SK-N-SH (cell line): ENCODE results near the gene FAM20C. TPM values are rescaled to one million over a fixed set of nuclear protein-coding genes. Genes with fewer than 3 reads are reported as not detected.

ENCODE experiments used
- CTCF ChIA-PET: fragments of 300-600, 350-600 bp; formaldehyde crosslinking; extraction: SDS; loops from one replicate; lab custom pipeline; 2021; lab: Yijun Ruan, JAX
- POLR2A ChIA-PET: fragments of 350-600 bp; sonication (Branson Sonifier 250); formaldehyde crosslinking; extraction: SDS; loops from one replicate; lab custom pipeline; 2020; ENCODE audit warnings: antibody characterized with exemption, inconsistent platforms; lab: Yijun Ruan, JAX
- DNase-seq: peaks from one replicate; pipeline ENCODE4 v3.0.0; 2012
- H2AFZ ChIP-seq: fragments of 200-600 bp; sonication (generic); 2 replicates; pipeline ENCODE4 v1.8.1; 2016; ENCODE audit warnings: antibody characterized with exemption, mild to moderate bottlenecking, low read depth
- H3F3A ChIP-seq: fragments of 200-600 bp; sonication (generic); replicated peaks from 2 replicates; pipeline ENCODE3; 2016; ENCODE audit warnings: antibody characterized with exemption, mild to moderate bottlenecking; ENCODE audit not compliant: insufficient read depth
- H3K27ac ChIP-seq, 2 experiments: fragments of 200-500 bp in 1 of 2; fragments of 200-600 bp in 1 of 2; sonication (Bioruptor generic) in 1 of 2; sonication (generic), shearing (Covaris generic) in 1 of 2; 2 replicates each; pipeline versions ENCODE4 v1.5.1 to v1.6.1; 2014 to 2016; ENCODE audit warnings: low read depth in 2 of 2, inconsistent platforms in 1 of 2, low read length in 1 of 2, mild to moderate bottlenecking in 1 of 2, mixed read lengths in 1 of 2
- H3K27me3 ChIP-seq: fragments of 200-600 bp; sonication (generic), shearing (Covaris generic); 2 replicates; pipeline ENCODE4 v1.6.1; 2016; ENCODE audit warnings: mixed run types; ENCODE audit not compliant: insufficient read depth
- H3K36me3 ChIP-seq, 2 experiments: fragments of 200-500 bp in 1 of 2; fragments of 200-600 bp in 1 of 2; sonication (Bioruptor generic) in 1 of 2; sonication (generic) in 1 of 2; replicated peaks in 1 of 2; 2 replicates each; pipeline versions ENCODE3 to v1.5.1; 2014 to 2016; ENCODE audit warnings: low read length in 1 of 2, mild to moderate bottlenecking in 1 of 2; ENCODE audit not compliant: insufficient read depth in 2 of 2, control insufficient read depth in 1 of 2
- H3K4me1 ChIP-seq, 2 experiments: fragments of 200-500 bp in 1 of 2; fragments of 200-600 bp in 1 of 2; sonication (Bioruptor generic) in 1 of 2; sonication (generic), shearing (Covaris generic) in 1 of 2; 2 replicates each; pipeline versions ENCODE4 v1.5.1 to v1.6.1; 2014 to 2016; ENCODE audit warnings: low read depth in 1 of 2, low read length in 1 of 2, mixed run types in 1 of 2; ENCODE audit not compliant: insufficient read depth in 2 of 2, control insufficient read depth in 1 of 2
- H3K4me2 ChIP-seq: fragments of 200-600 bp; sonication (generic), shearing (Covaris generic); 2 replicates; pipeline ENCODE4 v1.6.1; 2017; ENCODE audit warnings: mixed run types
- H3K4me3 ChIP-seq, 2 experiments: fragments of 200-500 bp in 1 of 2; fragments of 200-600 bp in 1 of 2; sonication (Bioruptor generic) in 1 of 2; sonication (generic), shearing (Covaris generic) in 1 of 2; 2 replicates each; pipeline versions ENCODE4 v1.5.1 to v1.8.1; 2014 to 2016; ENCODE audit warnings: low read depth in 2 of 2, inconsistent platforms in 1 of 2, low read length in 1 of 2, mild to moderate bottlenecking in 1 of 2, mixed read lengths in 1 of 2, moderate library complexity in 1 of 2
- H3K79me2 ChIP-seq: fragments of 200-600 bp; sonication (generic); 2 replicates; pipeline ENCODE4 v1.8.1; 2017; ENCODE audit warnings: mild to moderate bottlenecking; ENCODE audit not compliant: insufficient read depth
- H3K9ac ChIP-seq: fragments of 200-600 bp; sonication (generic); 2 replicates; pipeline ENCODE4 v1.6.1; 2017; ENCODE audit warnings: mixed run types
- H3K9me2 ChIP-seq: fragments of 200-600 bp; sonication (generic); 2 replicates; pipeline ENCODE4 v1.6.1; 2017; ENCODE audit warnings: mixed run types
- H3K9me3 ChIP-seq: fragments of 200-600 bp; sonication (generic); 2 replicates; pipeline ENCODE4 v1.6.1; 2017; ENCODE audit warnings: mixed run types, mild to moderate bottlenecking, moderate library complexity
- H4K20me1 ChIP-seq: fragments of 200-600 bp; sonication (generic); 2 replicates; pipeline ENCODE4 v1.6.1; 2017; ENCODE audit warnings: mild to moderate bottlenecking, mixed run types; ENCODE audit not compliant: insufficient read depth
- CTCF ChIP-seq: fragments of 200-600 bp; sonication (generic); IDR thresholded peaks from 2 replicates; pipeline ENCODE4 v1.6.1; 2017; ENCODE audit warnings: antibody characterized with exemption, mild to moderate bottlenecking, moderate library complexity
- ELF1 ChIP-seq: IDR thresholded peaks from 2 replicates; pipeline ENCODE4 v1.4.0; 2012
- EP300 ChIP-seq, 2 experiments: IDR thresholded peaks; 2 replicates each; pipeline versions ENCODE4 v1.4.0 to v1.6.1; 2012; ENCODE audit warnings: borderline replicate concordance in 1 of 2, low read depth in 1 of 2, low read length in 1 of 2
- EZH2phosphoT487 ChIP-seq: fragments of 200-600 bp; sonication (generic); IDR thresholded peaks from 2 replicates; pipeline ENCODE4 v1.6.1; 2017; ENCODE audit warnings: low read depth, mixed run types, mild to moderate bottlenecking, antibody characterized with exemption, moderate library complexity, borderline replicate concordance
- GABPA ChIP-seq: IDR thresholded peaks from 2 replicates; pipeline ENCODE4 v1.4.0; 2012; ENCODE audit warnings: low read depth, mild to moderate bottlenecking
- JUND ChIP-seq: IDR thresholded peaks from 2 replicates; pipeline ENCODE4 v1.4.0; 2012
- MEF2A ChIP-seq: IDR thresholded peaks from 2 replicates; pipeline ENCODE4 v1.4.0; 2012; ENCODE audit warnings: low read depth, borderline replicate concordance
- PBX3 ChIP-seq: IDR thresholded peaks from 2 replicates; pipeline ENCODE4; 2012
- RAD21 ChIP-seq: IDR thresholded peaks from 2 replicates; pipeline ENCODE4 v1.6.1; 2012; ENCODE audit warnings: mild to moderate bottlenecking, low read length
- RFX5 ChIP-seq: IDR thresholded peaks from 2 replicates; pipeline ENCODE4 v1.6.1; 2012; ENCODE audit warnings: mild to moderate bottlenecking, improper control_type of control experiment, low read length
- RXRA ChIP-seq: IDR thresholded peaks from 2 replicates; pipeline ENCODE4 v1.4.0; 2012; ENCODE audit warnings: low read depth, mild to moderate bottlenecking, borderline replicate concordance
- SIN3A ChIP-seq: IDR thresholded peaks from 2 replicates; pipeline ENCODE4 v1.6.1; 2012; ENCODE audit warnings: low read depth, mild to moderate bottlenecking, low read length, moderate library complexity, borderline replicate concordance
- SMC3 ChIP-seq: IDR thresholded peaks from 2 replicates; pipeline ENCODE4 v1.6.1; 2012; ENCODE audit warnings: low read depth, low read length, improper control_type of control experiment
- TAF1 ChIP-seq: IDR thresholded peaks from 2 replicates; pipeline ENCODE4 v1.6.1; 2012; ENCODE audit warnings: low read depth, mild to moderate bottlenecking, low read length, moderate library complexity, borderline replicate concordance
- TCF12 ChIP-seq: IDR thresholded peaks from 2 replicates; pipeline ENCODE4 v1.4.0; 2012
- YY1 ChIP-seq: IDR thresholded peaks from 2 replicates; pipeline ENCODE4 v1.4.0; 2012; ENCODE audit warnings: low read depth, mild to moderate bottlenecking
- WGBS: methylation state at CpG from one replicate; pipeline ENCODE4 v1.1.6; 2017; ENCODE audit warnings: low lambda C conversion rate; 5-methylcytosine and 5-hydroxymethylcytosine counted together
- polyA plus RNA-seq, 3 experiments: library from polyadenylated mRNA; depleted of rRNA; stranded (reverse); fragments of >200 nt; gene quantifications; 2 replicates each; pipeline ENCODE4 v1.2.3, GENCODE V29; 2012
- TF ChIP-seq, protein P1 (sequence below): IDR thresholded peaks from 2 replicates; pipeline ENCODE4 v1.4.0; 2012; ENCODE audit warnings: low read depth, borderline replicate concordance
- TF ChIP-seq, protein P2 (sequence below): IDR thresholded peaks from 2 replicates; pipeline ENCODE4 v1.4.0; 2012; ENCODE audit warnings: low read depth, borderline replicate concordance
- TF ChIP-seq, protein P3 (sequence below): IDR thresholded peaks from 2 replicates; pipeline ENCODE4 v1.4.0; 2012; ENCODE audit warnings: low read depth

The FAM20C gene
- polyA plus RNA-seq, 1 of the 3 experiments (the other 2 are of a cell fraction), result 12.7 TPM

DNA sequence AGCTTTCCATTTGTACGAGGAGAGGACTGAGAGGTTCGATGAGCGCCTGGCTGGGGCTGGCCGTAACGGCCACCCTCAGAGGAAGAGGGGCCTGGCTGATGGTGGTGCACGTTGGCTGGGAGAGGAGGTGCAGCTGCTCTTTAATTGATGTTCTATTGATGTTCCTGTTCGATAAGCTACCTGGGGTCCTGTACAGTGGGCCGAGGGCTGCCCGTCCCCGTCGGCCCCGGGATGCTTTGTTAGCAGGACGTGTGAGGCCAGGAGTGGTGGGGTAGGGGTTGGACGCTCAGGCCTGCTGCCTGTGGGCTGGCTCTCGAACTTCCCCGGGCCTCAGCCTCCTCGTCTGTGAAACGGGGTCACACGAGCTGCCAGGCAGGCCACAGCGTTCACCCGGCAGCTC is 25.4 kb downstream of the FAM20C start:
- no peak for DNase-seq
- H3F3A ChIP-seq, result no peaks in the 10 kb centered on the region
- H2AFZ ChIP-seq, result no peak overlapping the region
- no peaks in the 10 kb centered on the region for H3K27me3 ChIP-seq
- POLR2A ChIA-PET, result no interaction called here
- H3K36me3 ChIP-seq, result no peaks in the 10 kb centered on the region
- CTCF ChIA-PET, result interaction anchor here (1.2 kb wide), 1 partner anchor 17 kb away, joined by 3 read pairs; no protein-coding TSS in a partner anchor
- H4K20me1 ChIP-seq, result 0 out of 2 replicates have a peak, but pooled peaks cover 6% of the 10 kb centered on the region
- H3K79me2 ChIP-seq, result no peaks in the 10 kb centered on the region
- H3K4me3 ChIP-seq, result no peak overlapping the region
- peaks cover 0 to 2% of the 10 kb centered on the region in 2 experiments; a peak in 1 of 4 replicates for H3K4me1 ChIP-seq
- WGBS, result 88% methylated on average over 20 of the region's 21 CpGs
- H3K9me3 ChIP-seq, result no peaks in the 10 kb centered on the region
- H3K4me2 ChIP-seq, result no peak overlapping the region
- no peak overlapping the region for H3K27ac ChIP-seq
- no peak overlapping the region for H3K9ac ChIP-seq
- no peaks in the 10 kb centered on the region for H3K9me2 ChIP-seq
- TF ChIP-seq JUND, result no peak
- no peak for TF ChIP-seq MEF2A
- TF ChIP-seq RAD21, result no peak
- TF ChIP-seq RXRA, result no peak
- TF ChIP-seq YY1, result no peak
- TF ChIP-seq SMC3, result no peak
- no peak for TF ChIP-seq EZH2phosphoT487
- no peak for TF ChIP-seq PBX3
- no peak for TF ChIP-seq TCF12
- TF ChIP-seq, protein P1, sequence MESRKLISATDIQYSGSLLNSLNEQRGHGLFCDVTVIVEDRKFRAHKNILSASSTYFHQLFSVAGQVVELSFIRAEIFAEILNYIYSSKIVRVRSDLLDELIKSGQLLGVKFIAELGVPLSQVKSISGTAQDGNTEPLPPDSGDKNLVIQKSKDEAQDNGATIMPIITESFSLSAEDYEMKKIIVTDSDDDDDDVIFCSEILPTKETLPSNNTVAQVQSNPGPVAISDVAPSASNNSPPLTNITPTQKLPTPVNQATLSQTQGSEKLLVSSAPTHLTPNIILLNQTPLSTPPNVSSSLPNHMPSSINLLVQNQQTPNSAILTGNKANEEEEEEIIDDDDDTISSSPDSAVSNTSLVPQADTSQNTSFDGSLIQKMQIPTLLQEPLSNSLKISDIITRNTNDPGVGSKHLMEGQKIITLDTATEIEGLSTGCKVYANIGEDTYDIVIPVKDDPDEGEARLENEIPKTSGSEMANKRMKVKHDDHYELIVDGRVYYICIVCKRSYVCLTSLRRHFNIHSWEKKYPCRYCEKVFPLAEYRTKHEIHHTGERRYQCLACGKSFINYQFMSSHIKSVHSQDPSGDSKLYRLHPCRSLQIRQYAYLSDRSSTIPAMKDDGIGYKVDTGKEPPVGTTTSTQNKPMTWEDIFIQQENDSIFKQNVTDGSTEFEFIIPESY, result no peak
- no peak for TF ChIP-seq TAF1
- no peak for TF ChIP-seq EP300 (IDR thresholded peaks at IDR 0.05; ENCODE audit: borderline replicate concordance in 1 of 2, low read depth in 1 of 2, low read length in 1 of 2)
- no peak for TF ChIP-seq GABPA
- TF ChIP-seq, protein P2, sequence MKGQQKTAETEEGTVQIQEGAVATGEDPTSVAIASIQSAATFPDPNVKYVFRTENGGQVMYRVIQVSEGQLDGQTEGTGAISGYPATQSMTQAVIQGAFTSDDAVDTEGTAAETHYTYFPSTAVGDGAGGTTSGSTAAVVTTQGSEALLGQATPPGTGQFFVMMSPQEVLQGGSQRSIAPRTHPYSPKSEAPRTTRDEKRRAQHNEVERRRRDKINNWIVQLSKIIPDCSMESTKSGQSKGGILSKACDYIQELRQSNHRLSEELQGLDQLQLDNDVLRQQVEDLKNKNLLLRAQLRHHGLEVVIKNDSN, result no peak
- TF ChIP-seq RFX5, result no peak
- TF ChIP-seq, protein P3, sequence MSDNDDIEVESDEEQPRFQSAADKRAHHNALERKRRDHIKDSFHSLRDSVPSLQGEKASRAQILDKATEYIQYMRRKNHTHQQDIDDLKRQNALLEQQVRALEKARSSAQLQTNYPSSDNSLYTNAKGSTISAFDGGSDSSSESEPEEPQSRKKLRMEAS, result no peak
- no peak for TF ChIP-seq ELF1
- TF ChIP-seq SIN3A, result no peak
- no peak for TF ChIP-seq CTCF
